ENCODE data around the gene NECAP2.
"Not testable (repeated sequence)": the region's sequence is repeated elsewhere in the genome, so short reads cannot be mapped to it uniquely, and the experiment has no call there.

DNA sequence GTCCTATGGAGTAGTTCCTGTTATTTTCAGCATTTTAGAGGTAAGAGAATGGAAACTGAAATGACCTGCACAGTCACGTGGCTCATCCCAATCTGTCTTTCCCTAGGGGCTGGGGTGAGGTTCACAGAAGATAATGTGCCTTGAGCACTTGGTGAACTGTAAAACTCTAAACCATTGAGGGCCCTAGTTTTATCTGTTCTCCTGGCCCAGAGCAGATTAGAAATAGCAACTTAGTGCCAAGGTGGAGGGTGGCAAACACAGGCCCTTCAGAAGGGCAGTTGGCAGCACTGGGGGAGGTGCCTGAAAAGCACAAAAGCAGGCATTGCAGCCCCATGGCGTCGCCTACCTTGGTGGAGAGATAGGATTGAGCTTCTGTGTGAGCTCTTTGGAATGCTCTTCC is 14.4 kb downstream of the NECAP2 start:
- TF ChIP-seq, protein P1, sequence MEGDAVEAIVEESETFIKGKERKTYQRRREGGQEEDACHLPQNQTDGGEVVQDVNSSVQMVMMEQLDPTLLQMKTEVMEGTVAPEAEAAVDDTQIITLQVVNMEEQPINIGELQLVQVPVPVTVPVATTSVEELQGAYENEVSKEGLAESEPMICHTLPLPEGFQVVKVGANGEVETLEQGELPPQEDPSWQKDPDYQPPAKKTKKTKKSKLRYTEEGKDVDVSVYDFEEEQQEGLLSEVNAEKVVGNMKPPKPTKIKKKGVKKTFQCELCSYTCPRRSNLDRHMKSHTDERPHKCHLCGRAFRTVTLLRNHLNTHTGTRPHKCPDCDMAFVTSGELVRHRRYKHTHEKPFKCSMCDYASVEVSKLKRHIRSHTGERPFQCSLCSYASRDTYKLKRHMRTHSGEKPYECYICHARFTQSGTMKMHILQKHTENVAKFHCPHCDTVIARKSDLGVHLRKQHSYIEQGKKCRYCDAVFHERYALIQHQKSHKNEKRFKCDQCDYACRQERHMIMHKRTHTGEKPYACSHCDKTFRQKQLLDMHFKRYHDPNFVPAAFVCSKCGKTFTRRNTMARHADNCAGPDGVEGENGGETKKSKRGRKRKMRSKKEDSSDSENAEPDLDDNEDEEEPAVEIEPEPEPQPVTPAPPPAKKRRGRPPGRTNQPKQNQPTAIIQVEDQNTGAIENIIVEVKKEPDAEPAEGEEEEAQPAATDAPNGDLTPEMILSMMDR (IDR thresholded peaks at IDR 0.05): not testable (repeated sequence)
- TF ChIP-seq POLR2A (IDR thresholded peaks at IDR 0.05): not testable (repeated sequence)
